H1 (cell line): ENCODE data around the gene ZNF785. TPM values are rescaled to one million over a fixed set of nuclear protein-coding genes. Genes with fewer than 3 reads are reported as not detected.

Experiments used
- CTCF ChIA-PET: fragments of 300-600 bp; sonication (Branson Sonifier 250); formaldehyde crosslinking; loops from one replicate; lab custom pipeline; 2021; ENCODE audit not compliant: partially characterized antibody; lab: Charles Lee
- POLR2A ChIA-PET: fragments of 300-600 bp; sonication (Branson Sonifier 250); formaldehyde crosslinking; loops from one replicate; lab custom pipeline; 2021; ENCODE audit warnings: inconsistent platforms; ENCODE audit not compliant: partially characterized antibody; lab: Charles Lee
- DNase-seq, 2 experiments: peaks; one replicate each; pipeline versions ENCODE4 v3.0.0 to v3.0.0-alpha.2; 2010 to 2022; ENCODE audit warnings: low spot score in 2 of 2, low read depth in 1 of 2, mixed read lengths in 1 of 2
- FAIRE-seq: peaks from 2 replicates; lab custom pipeline; 2011; peaks lifted over from hg19 to GRCh38; lab: Jason Lieb, UNC
- H2AFZ ChIP-seq: 2 replicates; pipeline ENCODE4 v1.8.1; 2012; ENCODE audit warnings: low read length, inconsistent platforms
- H2AK5ac ChIP-seq: 2 replicates; pipeline ENCODE4 v1.6.1; 2013; ENCODE audit warnings: low read depth, low read length
- H2BK120ac ChIP-seq: replicated peaks from 2 replicates; pipeline ENCODE3; 2013; ENCODE audit warnings: low read depth, low read length, inconsistent platforms
- H2BK12ac ChIP-seq: 2 replicates; pipeline ENCODE4 v1.6.1; 2013; ENCODE audit warnings: low read depth, low read length
- H2BK15ac ChIP-seq: 2 replicates; pipeline ENCODE4 v1.6.1; 2013; ENCODE audit warnings: low read length
- H2BK20ac ChIP-seq: 2 replicates; pipeline ENCODE4 v1.6.1; 2013; ENCODE audit warnings: low read length
- H2BK5ac ChIP-seq: 2 replicates; pipeline ENCODE4 v1.6.1; 2013; ENCODE audit warnings: low read depth, low read length
- H3K14ac ChIP-seq: 2 replicates; pipeline ENCODE4 v1.6.1; 2013; ENCODE audit warnings: inconsistent platforms; ENCODE audit not compliant: insufficient read length
- H3K18ac ChIP-seq: 2 replicates; pipeline ENCODE4 v1.6.1; 2013; ENCODE audit warnings: low read length; ENCODE audit errors: extremely low read depth
- H3K23ac ChIP-seq: 2 replicates; pipeline ENCODE4 v1.6.1; 2013; ENCODE audit warnings: inconsistent platforms; ENCODE audit not compliant: insufficient read length
- H3K23me2 ChIP-seq: 2 replicates; pipeline ENCODE4 v1.6.1; 2013; ENCODE audit warnings: low read depth, low read length
- H3K27ac ChIP-seq: 2 replicates; pipeline ENCODE4 v1.6.1; 2011; ENCODE audit warnings: low read depth, low read length, inconsistent platforms
- H3K27me3 ChIP-seq, 4 experiments: replicated peaks in 1 of 4; 1 replicate in 1 of 4; 2 replicates in 3 of 4; pipeline versions ENCODE4 v1.6.1 to v1.8.1; 2011 to 2013; ENCODE audit warnings: low read length in 3 of 4, mild to moderate bottlenecking in 3 of 4, inconsistent platforms in 2 of 4, mixed read lengths in 2 of 4, moderate library complexity in 1 of 4; ENCODE audit not compliant: control insufficient read depth in 3 of 4, insufficient read depth in 3 of 4; ENCODE audit errors: extremely low read depth in 1 of 4
- H3K36me3 ChIP-seq, 4 experiments: 2 replicates each; pipeline versions ENCODE4 v1.6.1 to v1.8.1; 2011 to 2013; ENCODE audit warnings: mild to moderate bottlenecking in 4 of 4, low read length in 3 of 4, moderate library complexity in 2 of 4, control low read depth in 1 of 4, inconsistent platforms in 1 of 4; ENCODE audit not compliant: insufficient read depth in 4 of 4, control insufficient read depth in 2 of 4
- H3K4ac ChIP-seq: replicated peaks from 2 replicates; pipeline ENCODE3; 2013; ENCODE audit warnings: low read length, low read depth, mixed read lengths, inconsistent platforms; ENCODE audit not compliant: insufficient read length
- H3K4me1 ChIP-seq, 4 experiments: replicated peaks in 1 of 4; 1 replicate in 1 of 4; 2 replicates in 3 of 4; pipeline versions ENCODE4 v1.6.1 to v1.8.1; 2011 to 2013; ENCODE audit warnings: low read length in 3 of 4, inconsistent platforms in 2 of 4, mixed read lengths in 1 of 4; ENCODE audit not compliant: insufficient read depth in 4 of 4, control insufficient read depth in 3 of 4
- H3K4me2 ChIP-seq, 2 experiments: 2 replicates each; pipeline versions ENCODE4 v1.6.1 to v1.8.1; 2011 to 2013; ENCODE audit warnings: low read depth in 2 of 2, low read length in 2 of 2, control low read depth in 1 of 2, inconsistent platforms in 1 of 2, mild to moderate bottlenecking in 1 of 2; ENCODE audit not compliant: insufficient read depth in 1 of 2
- H3K4me3 ChIP-seq, 4 experiments: fragments of 200-600, 300-600 bp in 1 of 4; sonication (generic), shearing (Covaris generic), sonication (Bioruptor Twin) in 1 of 4; 2 replicates each; pipeline versions ENCODE4 v1.5.1 to v1.8.1; 2011 to 2016; ENCODE audit warnings: low read length in 4 of 4, low read depth in 3 of 4, control low read depth in 2 of 4, inconsistent platforms in 2 of 4, mild to moderate bottlenecking in 2 of 4, mixed read lengths in 1 of 4, moderate library complexity in 1 of 4; ENCODE audit not compliant: insufficient read depth in 2 of 4; ENCODE audit errors: extremely low read depth in 1 of 4
- H3K56ac ChIP-seq: replicated peaks from 2 replicates; pipeline ENCODE3; 2013; ENCODE audit warnings: low read depth, mild to moderate bottlenecking, mixed read lengths, low read length, inconsistent platforms; ENCODE audit not compliant: insufficient read length
- H3K79me1 ChIP-seq: 2 replicates; pipeline ENCODE4 v1.6.1; 2013; ENCODE audit warnings: low read depth, low read length, control low read depth
- H3K79me2 ChIP-seq, 2 experiments: 2 replicates each; pipeline versions ENCODE4 v1.6.1 to v1.8.1; 2012 to 2013; ENCODE audit warnings: low read length in 2 of 2, mild to moderate bottlenecking in 2 of 2, inconsistent platforms in 1 of 2; ENCODE audit not compliant: insufficient read depth in 2 of 2, control insufficient read depth in 1 of 2
- H3K9ac ChIP-seq, 4 experiments: replicated peaks in 1 of 4; 1 replicate in 1 of 4; 2 replicates in 3 of 4; pipeline versions ENCODE4 v1.6.1 to v1.8.1; 2011 to 2013; ENCODE audit warnings: low read depth in 3 of 4, low read length in 3 of 4, control low read depth in 2 of 4, mild to moderate bottlenecking in 2 of 4, moderate library complexity in 2 of 4, inconsistent platforms in 1 of 4; ENCODE audit errors: extremely low read depth in 1 of 4
- H3K9me3 ChIP-seq, 2 experiments: 2 replicates each; pipeline versions ENCODE4 v1.6.1 to v1.8.1; 2012 to 2013; ENCODE audit warnings: mild to moderate bottlenecking in 2 of 2, moderate library complexity in 2 of 2, control low read depth in 1 of 2, inconsistent platforms in 1 of 2, low read depth in 1 of 2, low read length in 1 of 2, mixed read lengths in 1 of 2; ENCODE audit not compliant: insufficient read depth in 2 of 2
- H4K20me1 ChIP-seq, 2 experiments: replicated peaks in 1 of 2; 2 replicates each; pipeline versions ENCODE3 to v1.8.1; 2011 to 2013; ENCODE audit warnings: inconsistent platforms in 2 of 2, low read length in 2 of 2, mild to moderate bottlenecking in 1 of 2; ENCODE audit not compliant: insufficient read depth in 2 of 2, control insufficient read depth in 1 of 2
- H4K5ac ChIP-seq: 2 replicates; pipeline ENCODE4 v1.6.1; 2013; ENCODE audit warnings: low read length, low read depth, mixed read lengths, inconsistent platforms; ENCODE audit not compliant: insufficient read length
- H4K8ac ChIP-seq: 2 replicates; pipeline ENCODE4 v1.8.0; 2013; ENCODE audit warnings: mild to moderate bottlenecking, moderate library complexity, low read length, inconsistent platforms; ENCODE audit not compliant: insufficient read depth; ENCODE audit errors: extremely low read depth
- H4K91ac ChIP-seq: replicated peaks from 2 replicates; pipeline ENCODE3; 2013; ENCODE audit warnings: low read length, mixed read lengths, inconsistent platforms; ENCODE audit not compliant: insufficient read length
- CHD2 ChIP-seq: IDR thresholded peaks from 2 replicates; pipeline ENCODE4 v1.6.1; 2012; ENCODE audit warnings: low read length, improper control_type of control experiment
- EZH2 ChIP-seq: fragments of 200-600 bp; sonication (generic); IDR thresholded peaks from 2 replicates; pipeline ENCODE4 v1.7.1; 2012; ENCODE audit warnings: low read depth, mild to moderate bottlenecking, moderate library complexity, low read length, inconsistent platforms; ENCODE audit not compliant: severe bottlenecking
- GTF2F1 ChIP-seq: IDR thresholded peaks from 2 replicates; pipeline ENCODE4 v1.6.1; 2012; ENCODE audit warnings: low read depth, low read length, improper control_type of control experiment, borderline replicate concordance
- HDAC2 ChIP-seq, 2 experiments: fragments of 300-600 bp in 1 of 2; sonication (generic) in 1 of 2; IDR thresholded peaks; 2 replicates each; pipeline ENCODE4 v1.6.1; 2011 to 2012; ENCODE audit warnings: low read depth in 2 of 2, low read length in 2 of 2, mild to moderate bottlenecking in 2 of 2, moderate library complexity in 2 of 2, borderline replicate concordance in 1 of 2, inconsistent platforms in 1 of 2
- JUND ChIP-seq: IDR thresholded peaks from 2 replicates; pipeline ENCODE4 v1.6.1; 2011; ENCODE audit warnings: mild to moderate bottlenecking, improper control_type of control experiment, low read length
- PHF8 ChIP-seq: fragments of 200-600 bp; sonication (generic); conservative IDR thresholded peaks from 2 replicates; pipeline ENCODE4 v1.7.1; 2012; ENCODE audit warnings: low read depth, mild to moderate bottlenecking, inconsistent platforms, low read length, moderate library complexity
- SIRT6 ChIP-seq: IDR thresholded peaks from one replicate; pipeline ENCODE4 v1.7.1; 2012; ENCODE audit warnings: low read length, inconsistent platforms
- TCF12 ChIP-seq: IDR thresholded peaks from 2 replicates; pipeline ENCODE4 v1.6.1; 2011; ENCODE audit warnings: low read depth, mild to moderate bottlenecking, low read length
- WGBS, 2 experiments: shearing (Covaris generic) in 1 of 2; methylation state at CpG; one replicate each; pipeline versions ENCODE4 v1.1.6 to v1.1.7; 2013 to 2015; ENCODE audit warnings: low lambda C conversion rate in 2 of 2, mixed read lengths in 2 of 2, inconsistent platforms in 1 of 2, low coverage in 1 of 2, missing lambda C conversion rate in 1 of 2; ENCODE audit not compliant: insufficient replicate concordance in 2 of 2, insufficient coverage in 1 of 2, insufficient read length in 1 of 2; ENCODE audit errors: extremely low coverage in 1 of 2, missing lambda C conversion rate in 1 of 2; 5-methylcytosine and 5-hydroxymethylcytosine counted together
- polyA plus RNA-seq, 7 experiments: library from polyadenylated mRNA; depleted of rRNA in 3 of 7; stranded (reverse) in 5 of 7; unstranded in 2 of 7; fragments of >200 nt in 5 of 7; fragments of 200-250 nt in 2 of 7; gene quantifications; 1 replicate in 5 of 7; 2 replicates in 1 of 7; 4 replicates in 1 of 7; pipeline versions ENCODE4 v1.2.1 to v1.2.3, GENCODE V29; 2011 to 2013; ENCODE audit warnings: missing spikeins in 2 of 7, mixed read lengths in 2 of 7
- total RNA-seq: library from RNA; stranded (reverse); fragmentation: NEBNext Ultra II Directional; extraction: Animal tissue kit (Norgen Biotek cat#: 25700); gene quantifications from 2 replicates; pipeline ENCODE4 v1.2.1, GENCODE V29; 2021
- TF ChIP-seq, protein P1 (sequence below): IDR thresholded peaks from 2 replicates; pipeline ENCODE4 v1.6.1; 2011; ENCODE audit warnings: low read depth, mild to moderate bottlenecking, low read length; ENCODE audit not compliant: insufficient read depth

The ZNF785 gene
- total and polyA plus RNA-seq, 2 of the 8 experiments (the other 6 are each of a cell fraction or from before 2014, with no cell fraction given) = 8.6 to 12.9 TPM

GRCh38 chr16:30555315-30556124 is 30.0 kb downstream of the ZNF785 start:
- Histone ChIP-seq H3K79me2 (no peaks in the 10 kb centered on the region), H2AFZ (no peak overlapping the region), H3K4me2 (no peak overlapping the region), H4K91ac (no peak overlapping the region), H4K8ac (0 out of 2 replicates have a peak overlapping the region, but pooled peaks have one; percentile 4), H2BK120ac (no peak overlapping the region), H3K36me3 (peaks cover 3 to 8% (median 5%) of the 10 kb centered on the region in 4 experiments; a peak in 4 of 8 replicates), H3K23me2 (peaks cover 7% of the 10 kb centered on the region; the same call in 1 of the 2 replicates), H3K27ac (no peak overlapping the region), H2BK12ac (no peak overlapping the region), H3K4ac (no peak overlapping the region), H3K4me3 (no peak overlapping the region), H2BK20ac (no peak overlapping the region), H3K27me3 (no peaks in the 10 kb centered on the region), H3K9ac (no peak overlapping the region), H2AK5ac (no peak overlapping the region), H3K4me1 (peaks cover 0 to 5% (median 2%) of the 10 kb centered on the region in 4 experiments; a peak in 2 of 7 replicates), H4K20me1 (peaks cover 0 to 4% of the 10 kb centered on the region in 2 experiments), H2BK5ac (no peak overlapping the region), H3K23ac (no peak overlapping the region), H3K56ac (no peak overlapping the region), H3K14ac (no peak overlapping the region), H3K9me3 (no peaks in the 10 kb centered on the region), H4K5ac (no peak overlapping the region), H2BK15ac (no peak overlapping the region), H3K79me1 (no peaks in the 10 kb centered on the region), H3K18ac (no peak overlapping the region)
- POLR2A ChIA-PET = interaction anchor here (1.6 to 8.4 kb wide), 2 partner anchors 14 to 20 kb away, joined by 5 to 121 read pairs; partner anchors contain the start of gene ZNF747
- CTCF ChIA-PET = interaction anchor here (0.8 to 2.0 kb wide), 2 partner anchors 20 to 59 kb away, joined by 3 to 7 read pairs; no protein-coding TSS in a partner anchor
- TF ChIP-seq TCF12 = no peak
- TF ChIP-seq, protein P1, sequence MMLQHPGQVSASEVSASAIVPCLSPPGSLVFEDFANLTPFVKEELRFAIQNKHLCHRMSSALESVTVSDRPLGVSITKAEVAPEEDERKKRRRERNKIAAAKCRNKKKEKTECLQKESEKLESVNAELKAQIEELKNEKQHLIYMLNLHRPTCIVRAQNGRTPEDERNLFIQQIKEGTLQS = no peak
- TF ChIP-seq HDAC2 (IDR thresholded peaks at IDR 0.05; ENCODE audit: borderline replicate concordance in 1 of 2, low read depth in 2 of 2, low read length in 2 of 2) = no peak
- no peak for TF ChIP-seq CHD2
- no peak for TF ChIP-seq JUND
- TF ChIP-seq PHF8 = no peak
- TF ChIP-seq GTF2F1 = no peak
- TF ChIP-seq EZH2 = no peak
- TF ChIP-seq SIRT6 = no peak
- FAIRE-seq = no peak
- no peak for DNase-seq
- 96% methylated on average over 60 of the region's 69 CpGs; no CpG with 5 or more reads in 1 of the 2 experiments for WGBS, 2 experiments
